GM06990 (cell line): ENCODE results near the gene G6PD.
"Not testable (repeated sequence)": the region's sequence is repeated elsewhere in the genome, so short reads cannot be mapped to it uniquely, and the experiment has no call there.

ENCODE experiments used
- DNase-seq: peaks from one replicate; pipeline ENCODE4 v3.0.0-alpha.2; 2011; ENCODE audit not compliant: insufficient read length; ENCODE audit errors: extremely low read depth
- H3K27me3 ChIP-seq: replicated peaks from 2 replicates; pipeline ENCODE4 v1.6.0; 2011; ENCODE audit warnings: low read length; ENCODE audit not compliant: control insufficient read depth, insufficient read depth
- H3K36me3 ChIP-seq: 2 replicates; pipeline ENCODE4 v1.5.1; 2011; ENCODE audit warnings: low read length; ENCODE audit not compliant: control insufficient read depth, insufficient read depth
- H3K4me3 ChIP-seq: replicated peaks from 2 replicates; pipeline ENCODE4 v1.5.1; 2011; ENCODE audit warnings: low read depth, mild to moderate bottlenecking, control low read depth, low read length
- TF ChIP-seq, protein P1 (sequence below): IDR thresholded peaks from 2 replicates; pipeline ENCODE4 v1.5.1; 2011; ENCODE audit warnings: low read length, control low read depth, mild to moderate bottlenecking, inconsistent platforms; ENCODE audit not compliant: insufficient read depth, poor library complexity, severe bottlenecking

Gene G6PD

DNA sequence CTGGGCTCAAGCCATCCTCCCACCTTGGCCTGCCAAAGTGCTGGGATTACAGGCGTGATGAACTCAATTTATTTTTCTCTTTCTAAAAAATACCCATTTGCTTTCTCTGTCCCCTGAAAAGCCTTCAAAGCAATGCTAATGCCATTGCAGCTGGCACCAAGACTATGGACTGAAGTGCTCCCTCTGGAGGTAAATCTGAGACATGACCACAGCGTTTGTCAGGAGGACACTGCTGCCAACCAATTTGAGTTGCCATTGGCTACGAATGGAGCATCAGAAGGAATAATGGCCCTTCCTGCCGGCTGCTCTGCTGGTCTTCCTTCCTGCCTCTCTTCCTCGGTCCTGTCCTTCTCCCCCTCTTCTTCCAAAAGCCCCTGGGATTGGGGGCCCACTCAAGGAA is 28.4 kb upstream of the G6PD start:
- not testable (repeated sequence) for DNase-seq, H3K27me3 ChIP-seq, H3K36me3 ChIP-seq, H3K4me3 ChIP-seq

DNA sequence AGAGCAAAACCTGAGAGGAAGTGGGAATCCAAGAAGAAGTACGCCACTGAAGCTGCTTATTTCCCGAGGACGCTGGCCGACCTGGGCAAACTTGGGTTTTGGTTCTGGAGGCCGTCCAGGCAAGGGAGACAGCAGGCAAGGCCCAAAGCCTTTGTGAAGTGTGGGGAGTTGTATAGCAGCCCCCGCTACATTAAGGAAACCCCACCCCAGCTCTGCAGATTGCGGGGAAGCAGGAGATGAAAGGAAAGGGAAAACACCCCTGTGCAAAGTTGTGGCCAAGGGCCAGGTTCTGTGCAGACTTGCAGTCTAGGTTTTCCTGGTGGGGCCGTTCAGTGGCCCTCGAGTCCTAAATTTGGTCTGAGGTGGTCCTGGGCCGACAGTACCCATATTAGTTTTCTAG is 26.4 kb upstream of the G6PD start:
- not testable (repeated sequence) for H3K36me3 ChIP-seq, DNase-seq, H3K4me3 ChIP-seq, H3K27me3 ChIP-seq

- H3K4me3 ChIP-seq, H3K36me3 ChIP-seq, H3K27me3 ChIP-seq, DNase-seq: not testable (repeated sequence)
These were observed 23.7 kb upstream of the G6PD start for GRCh38 chrX:154570361-154570760.

DNA sequence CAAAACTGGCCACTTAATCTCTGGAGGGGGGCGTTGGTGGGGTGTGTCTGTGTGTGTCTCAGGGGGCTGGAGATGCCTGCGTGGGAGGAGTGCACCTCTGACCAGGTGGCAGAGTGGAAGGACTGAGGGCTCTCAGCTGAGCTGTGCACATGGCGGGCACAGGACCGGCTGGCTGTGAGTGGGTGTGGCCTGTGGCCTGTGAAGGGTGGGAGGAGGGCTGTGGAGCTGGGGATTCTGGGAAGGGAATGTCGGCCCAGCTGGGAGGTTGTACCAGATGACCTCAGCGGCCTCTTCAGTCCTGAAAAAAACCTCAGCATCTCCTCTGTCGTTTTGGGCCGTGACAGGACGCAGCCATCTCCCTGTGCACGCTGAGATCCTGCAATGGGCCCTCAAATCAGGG is 15.6 kb upstream of the G6PD start:
- not testable (repeated sequence) for H3K27me3 ChIP-seq, H3K4me3 ChIP-seq, H3K36me3 ChIP-seq, DNase-seq

DNA sequence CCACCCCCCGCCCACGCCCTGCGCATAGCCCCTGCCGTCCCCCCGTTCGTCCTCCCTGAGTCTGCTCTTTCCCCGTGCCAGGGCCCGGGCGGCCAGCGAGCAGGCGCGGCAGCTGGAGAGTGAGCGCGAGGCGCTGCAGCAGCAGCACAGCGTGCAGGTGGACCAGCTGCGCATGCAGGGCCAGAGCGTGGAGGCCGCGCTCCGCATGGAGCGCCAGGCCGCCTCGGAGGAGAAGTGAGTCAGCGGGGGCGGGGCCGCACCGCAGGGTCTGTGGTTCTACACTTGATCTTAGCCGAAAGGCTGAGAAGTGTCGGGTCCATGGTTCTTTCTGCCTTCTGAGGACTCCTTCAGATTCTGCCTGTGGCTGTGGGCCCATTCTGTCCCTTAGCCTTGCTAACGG is 13.7 kb upstream of the G6PD start:
- not testable (repeated sequence) for H3K36me3 ChIP-seq, H3K27me3 ChIP-seq, DNase-seq, H3K4me3 ChIP-seq

GRCh38 chrX:154558896-154559295 is 12.2 kb upstream of the G6PD start:
- not testable (repeated sequence) for DNase-seq, H3K27me3 ChIP-seq, H3K36me3 ChIP-seq, H3K4me3 ChIP-seq

DNA sequence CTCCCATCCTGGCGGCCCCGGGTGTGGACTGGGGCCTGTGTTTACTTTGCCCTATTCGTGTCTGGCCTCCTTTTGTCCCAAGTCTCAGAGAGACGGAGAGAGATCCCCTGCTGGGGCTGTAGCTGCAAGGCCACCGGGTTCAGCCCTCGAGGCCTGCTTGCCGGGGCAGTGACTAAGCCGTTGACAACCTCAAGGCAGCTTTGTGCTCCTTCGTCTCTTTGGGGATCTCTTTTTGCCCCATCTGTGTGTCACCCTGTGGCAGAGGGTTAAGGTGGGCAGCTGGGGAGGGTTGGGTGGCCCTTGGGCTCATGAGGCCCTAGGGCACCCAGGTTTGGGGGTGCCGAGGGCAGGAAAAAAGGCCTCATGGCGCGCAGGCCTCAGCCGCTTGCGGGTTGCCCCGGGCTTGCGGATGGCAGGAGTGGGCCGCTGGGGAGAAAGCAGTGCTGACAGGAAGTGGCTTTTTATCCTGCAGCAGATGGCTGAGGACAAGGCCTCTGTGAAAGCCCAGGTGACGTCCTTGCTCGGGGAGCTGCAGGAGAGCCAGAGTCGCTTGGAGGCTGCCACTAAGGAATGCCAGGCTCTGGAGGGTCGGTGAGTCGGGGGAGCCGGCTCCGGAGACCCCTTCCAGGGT is 11.5 kb upstream of the G6PD start:
- not testable (repeated sequence) for H3K36me3 ChIP-seq, DNase-seq, H3K27me3 ChIP-seq, H3K4me3 ChIP-seq

DNA sequence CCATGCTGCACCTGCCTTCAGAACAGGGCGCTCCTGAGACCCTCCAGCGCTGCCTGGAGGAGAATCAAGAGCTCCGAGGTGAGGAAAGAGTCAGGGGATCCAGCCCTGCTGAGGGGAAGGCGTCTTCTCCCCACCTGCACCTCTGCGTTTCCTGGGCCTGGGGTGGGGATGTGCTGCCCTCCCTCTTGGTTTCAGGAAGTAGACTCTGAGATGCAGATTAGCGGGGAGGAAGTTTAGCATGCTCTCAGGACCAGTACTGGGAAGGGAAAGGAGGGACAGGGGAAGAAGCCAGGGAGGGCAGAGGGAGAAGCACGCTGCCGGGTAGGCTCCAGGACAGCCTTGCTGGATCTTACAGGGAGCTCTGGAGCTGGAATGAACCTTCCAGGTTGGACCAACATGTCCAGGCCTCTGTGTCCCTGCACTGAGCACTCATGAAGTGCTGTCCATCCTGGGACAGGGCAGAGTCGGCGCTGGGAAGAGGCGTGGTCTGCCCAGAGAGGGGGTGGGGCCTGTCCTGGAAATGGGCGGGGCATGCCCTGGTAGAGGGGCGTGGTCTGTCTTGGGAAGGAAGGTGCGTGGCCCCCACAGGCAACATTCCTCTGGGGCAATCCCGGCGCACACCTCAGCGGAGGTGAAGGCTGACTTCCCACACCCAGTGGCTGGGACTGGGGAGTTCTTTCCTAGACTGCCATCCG is 5.6 kb upstream of the G6PD start:
- H3K4me3 ChIP-seq, H3K27me3 ChIP-seq, DNase-seq, H3K36me3 ChIP-seq: not testable (repeated sequence)

DNA sequence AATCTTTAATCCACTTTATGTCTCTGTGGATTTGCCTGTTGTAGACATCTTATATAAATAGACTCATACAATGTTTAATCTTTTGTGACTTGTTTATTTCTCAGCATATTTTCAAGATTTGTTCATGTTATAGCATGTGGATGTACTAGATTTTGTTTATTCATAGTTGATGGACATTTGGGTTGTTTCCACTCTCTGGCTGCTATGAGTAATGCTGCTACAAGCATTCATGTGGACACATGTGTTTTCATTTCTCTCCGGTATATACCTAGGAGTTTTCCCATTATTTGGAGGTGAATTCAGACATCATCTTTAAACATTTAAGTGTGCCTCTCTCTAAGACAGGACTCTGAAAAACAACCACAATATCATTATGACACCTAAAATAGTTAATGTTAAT is 3.1 kb upstream of the G6PD start:
- no peak for DNase-seq
- Histone ChIP-seq H3K36me3 (peaks cover 4% of the 10 kb centered on the region), H3K27me3 (no peaks in the 10 kb centered on the region), H3K4me3 (no peak overlapping the region)
- TF ChIP-seq, protein P1, sequence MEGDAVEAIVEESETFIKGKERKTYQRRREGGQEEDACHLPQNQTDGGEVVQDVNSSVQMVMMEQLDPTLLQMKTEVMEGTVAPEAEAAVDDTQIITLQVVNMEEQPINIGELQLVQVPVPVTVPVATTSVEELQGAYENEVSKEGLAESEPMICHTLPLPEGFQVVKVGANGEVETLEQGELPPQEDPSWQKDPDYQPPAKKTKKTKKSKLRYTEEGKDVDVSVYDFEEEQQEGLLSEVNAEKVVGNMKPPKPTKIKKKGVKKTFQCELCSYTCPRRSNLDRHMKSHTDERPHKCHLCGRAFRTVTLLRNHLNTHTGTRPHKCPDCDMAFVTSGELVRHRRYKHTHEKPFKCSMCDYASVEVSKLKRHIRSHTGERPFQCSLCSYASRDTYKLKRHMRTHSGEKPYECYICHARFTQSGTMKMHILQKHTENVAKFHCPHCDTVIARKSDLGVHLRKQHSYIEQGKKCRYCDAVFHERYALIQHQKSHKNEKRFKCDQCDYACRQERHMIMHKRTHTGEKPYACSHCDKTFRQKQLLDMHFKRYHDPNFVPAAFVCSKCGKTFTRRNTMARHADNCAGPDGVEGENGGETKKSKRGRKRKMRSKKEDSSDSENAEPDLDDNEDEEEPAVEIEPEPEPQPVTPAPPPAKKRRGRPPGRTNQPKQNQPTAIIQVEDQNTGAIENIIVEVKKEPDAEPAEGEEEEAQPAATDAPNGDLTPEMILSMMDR = no peak

- Histone ChIP-seq H3K27me3 (no peaks in the 10 kb centered on the region), H3K4me3 (peak overlapping the region; percentile 79), H3K36me3 (peaks cover 2% of the 10 kb centered on the region)
- TF ChIP-seq, protein P1 = no peak
- DNase-seq = no peak
These were observed 1.3 kb upstream of the G6PD start for GRCh38 chrX:154548028-154548316.
